Gastroesophageal sphincter (tissue), 3 donors: ENCODE measurements around the gene LMF2.

ENCODE experiments used
- CTCF ChIP-seq, 4 experiments: fragments of 200-600 bp in 2 of 4; fragments of 450-650 bp in 2 of 4; sonication (generic) in 1 of 4; IDR thresholded peaks; one replicate each; pipeline ENCODE4 v1.5.1; 2017 to 2019; ENCODE audit warnings: antibody characterized with exemption in 4 of 4, mild to moderate bottlenecking in 2 of 4, moderate library complexity in 2 of 4
- EP300 ChIP-seq: sonication (generic); formaldehyde crosslinking; IDR thresholded peaks from one replicate; pipeline ENCODE4 v1.6.1; 2017; ENCODE audit warnings: antibody characterized with exemption, mild to moderate bottlenecking
- POLR2A ChIP-seq, 2 donors: fragments of 450-650 bp; IDR thresholded peaks; one replicate each; pipeline ENCODE4 v1.6.1; 2017; ENCODE audit warnings: antibody characterized with exemption in 2 of 2, mild to moderate bottlenecking in 2 of 2, moderate library complexity in 1 of 2

GRCh38 chr22:50521710-50522109 is 14.2 kb upstream of the LMF2 start:
- TF ChIP-seq CTCF (IDR thresholded peaks at IDR 0.05) (no peak), POLR2A (IDR thresholded peaks at IDR 0.05) (no peak), EP300 (no peak)
